ENCODE measurements around the gene TPCN2. TPM values are rescaled to one million over a fixed set of nuclear protein-coding genes. Genes with fewer than 3 reads are reported as not detected.

TPCN2 gene
- total RNA-seq, 1 donor from 2014 or later, result 12.6 TPM

DNA sequence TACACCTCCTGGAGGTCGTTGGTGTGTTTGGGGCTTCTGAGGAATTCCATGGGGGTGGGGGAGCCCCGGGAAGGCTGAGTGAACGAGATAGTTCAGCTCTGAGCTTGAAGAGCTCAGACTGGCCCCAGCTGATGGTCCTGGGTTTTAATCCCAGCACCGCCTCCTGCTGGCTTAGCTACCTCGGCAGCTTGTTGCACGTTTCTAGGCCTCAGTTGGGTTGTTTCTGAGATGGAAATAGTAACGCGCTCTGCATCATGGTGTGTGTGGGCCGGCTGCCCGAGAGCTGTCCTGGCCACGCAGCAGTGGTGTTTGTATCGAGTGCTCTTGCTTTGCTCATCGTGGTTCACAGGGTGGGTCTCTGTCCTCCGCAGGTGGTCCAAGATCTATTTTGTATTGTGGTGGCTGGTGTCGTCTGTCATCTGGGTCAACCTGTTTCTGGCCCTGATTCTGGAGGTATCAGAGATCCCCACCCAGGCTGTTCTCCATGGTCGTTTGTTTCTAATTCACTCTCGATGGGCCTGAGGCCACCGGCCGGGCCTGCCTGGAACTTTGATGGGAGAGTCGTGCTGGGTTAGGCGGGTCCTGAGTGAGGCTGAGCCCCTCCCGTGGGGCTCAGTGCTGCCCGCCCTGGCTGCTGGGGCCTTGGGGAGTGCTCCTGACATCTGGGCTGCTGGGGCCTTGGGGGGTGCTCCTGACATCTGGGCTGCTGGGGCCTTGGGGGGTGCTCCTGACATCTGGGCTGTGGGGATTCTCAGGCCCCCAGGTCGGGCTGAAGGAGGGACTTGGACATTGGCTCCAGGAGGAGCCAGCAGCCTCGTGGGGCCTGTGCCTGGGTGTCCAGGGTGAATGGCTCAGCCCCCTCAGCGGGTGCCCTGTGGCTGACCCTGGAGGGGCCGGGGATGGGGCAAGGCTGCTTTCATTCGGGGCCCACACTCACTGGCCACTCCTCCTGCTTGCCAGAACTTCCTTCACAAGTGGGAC lies 37.7 kb downstream of the TPCN2 start:
- DNase-seq (ENCODE audit: low spot score), result no peak
- no peaks in the 10 kb centered on the region for H3K9me3 Mint-ChIP-seq (ENCODE audit: low read depth)
- H3K27ac Mint-ChIP-seq (ENCODE audit: unreplicated experiment), result no peak overlapping the region
- TF ChIP-seq, protein P1, sequence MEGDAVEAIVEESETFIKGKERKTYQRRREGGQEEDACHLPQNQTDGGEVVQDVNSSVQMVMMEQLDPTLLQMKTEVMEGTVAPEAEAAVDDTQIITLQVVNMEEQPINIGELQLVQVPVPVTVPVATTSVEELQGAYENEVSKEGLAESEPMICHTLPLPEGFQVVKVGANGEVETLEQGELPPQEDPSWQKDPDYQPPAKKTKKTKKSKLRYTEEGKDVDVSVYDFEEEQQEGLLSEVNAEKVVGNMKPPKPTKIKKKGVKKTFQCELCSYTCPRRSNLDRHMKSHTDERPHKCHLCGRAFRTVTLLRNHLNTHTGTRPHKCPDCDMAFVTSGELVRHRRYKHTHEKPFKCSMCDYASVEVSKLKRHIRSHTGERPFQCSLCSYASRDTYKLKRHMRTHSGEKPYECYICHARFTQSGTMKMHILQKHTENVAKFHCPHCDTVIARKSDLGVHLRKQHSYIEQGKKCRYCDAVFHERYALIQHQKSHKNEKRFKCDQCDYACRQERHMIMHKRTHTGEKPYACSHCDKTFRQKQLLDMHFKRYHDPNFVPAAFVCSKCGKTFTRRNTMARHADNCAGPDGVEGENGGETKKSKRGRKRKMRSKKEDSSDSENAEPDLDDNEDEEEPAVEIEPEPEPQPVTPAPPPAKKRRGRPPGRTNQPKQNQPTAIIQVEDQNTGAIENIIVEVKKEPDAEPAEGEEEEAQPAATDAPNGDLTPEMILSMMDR (IDR thresholded peaks at IDR 0.05), result peak; percentile 47
- H3K36me3 Mint-ChIP-seq (ENCODE audit: low read depth), result no peaks in the 10 kb centered on the region
- no peak overlapping the region for H3K4me3 Mint-ChIP-seq (ENCODE audit: unreplicated experiment)
- H3K27me3 Mint-ChIP-seq (ENCODE audit: low read depth), result no peaks in the 10 kb centered on the region
- H3K4me1 Mint-ChIP-seq (ENCODE audit: low read depth), result peaks cover 11% of the 10 kb centered on the region

DNA sequence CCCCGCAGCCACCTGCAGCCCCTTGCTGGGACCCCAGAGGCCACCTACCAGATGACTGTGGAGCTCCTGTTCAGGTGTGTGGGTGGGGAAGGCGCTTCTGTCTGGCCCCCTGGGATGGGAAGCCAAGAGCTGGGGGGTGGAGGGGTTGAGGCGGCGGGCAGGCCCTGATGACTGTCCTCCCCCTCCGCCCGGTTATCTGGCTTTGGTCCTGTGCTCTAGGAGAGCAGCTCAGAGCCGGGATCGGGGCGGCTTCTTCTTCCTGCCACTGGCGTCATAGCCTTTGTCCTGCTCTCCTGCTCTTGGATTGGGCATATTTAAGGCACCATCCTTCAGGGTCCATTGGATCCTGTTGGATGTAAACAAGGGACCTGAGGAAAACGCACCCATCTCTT lies 38.4 kb downstream of the TPCN2 start:
- Mint-ChIP-seq H3K4me1 (ENCODE audit: low read depth) (peaks cover 11% of the 10 kb centered on the region), H3K9me3 (ENCODE audit: low read depth) (no peaks in the 10 kb centered on the region), H3K27ac (ENCODE audit: unreplicated experiment) (no peak overlapping the region), H3K36me3 (ENCODE audit: low read depth) (no peaks in the 10 kb centered on the region), H3K4me3 (ENCODE audit: unreplicated experiment) (no peak overlapping the region), H3K27me3 (ENCODE audit: low read depth) (no peaks in the 10 kb centered on the region)
- TF ChIP-seq, protein P1 (IDR thresholded peaks at IDR 0.05), result no peak
- no peak for DNase-seq (ENCODE audit: low spot score)

DNA sequence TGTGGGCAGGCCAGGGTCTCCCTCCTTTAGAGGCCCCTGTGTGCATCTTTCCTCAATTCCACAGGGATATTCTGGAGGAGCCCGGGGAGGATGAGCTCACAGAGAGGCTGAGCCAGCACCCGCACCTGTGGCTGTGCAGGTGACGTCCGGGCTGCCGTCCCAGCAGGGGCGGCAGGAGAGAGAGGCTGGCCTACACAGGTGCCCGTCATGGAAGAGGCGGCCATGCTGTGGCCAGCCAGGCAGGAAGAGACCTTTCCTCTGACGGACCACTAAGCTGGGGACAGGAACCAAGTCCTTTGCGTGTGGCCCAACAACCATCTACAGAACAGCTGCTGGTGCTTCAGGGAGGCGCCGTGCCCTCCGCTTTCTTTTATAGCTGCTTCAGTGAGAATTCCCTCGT lies 39.1 kb downstream of the TPCN2 start:
- Mint-ChIP-seq H3K4me3 (ENCODE audit: unreplicated experiment) (no peak overlapping the region), H3K9me3 (ENCODE audit: low read depth) (no peaks in the 10 kb centered on the region), H3K27me3 (ENCODE audit: low read depth) (no peaks in the 10 kb centered on the region), H3K36me3 (ENCODE audit: low read depth) (peaks cover 2% of the 10 kb centered on the region), H3K4me1 (ENCODE audit: low read depth) (peaks cover 11% of the 10 kb centered on the region), H3K27ac (ENCODE audit: unreplicated experiment) (no peak overlapping the region)
- TF ChIP-seq, protein P1 (IDR thresholded peaks at IDR 0.05), result no peak
- DNase-seq (ENCODE audit: low spot score), result no peak

DNA sequence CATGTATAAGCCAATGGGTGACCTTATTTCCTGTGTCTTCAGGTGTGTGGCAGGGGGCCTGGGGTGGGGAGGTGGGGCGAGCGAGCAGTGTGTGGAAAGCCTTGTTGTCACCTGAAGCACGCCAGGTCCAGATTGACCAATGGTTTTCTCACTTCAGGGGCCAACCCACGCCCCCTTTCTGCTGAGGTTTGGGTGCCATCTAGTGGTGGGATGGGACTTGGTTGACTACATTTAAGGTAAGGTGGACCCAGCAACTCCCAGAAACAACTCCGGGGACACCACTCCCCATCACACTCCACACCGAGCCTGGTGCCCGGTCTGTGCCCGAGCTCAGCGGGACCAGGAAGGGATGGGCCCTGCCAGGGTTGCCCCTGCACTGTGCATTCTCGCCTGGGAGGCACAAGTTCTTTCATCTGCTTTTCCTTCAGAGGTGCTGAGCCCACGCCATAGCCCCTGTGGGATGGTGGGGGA lies 40.0 kb downstream of the TPCN2 start:
- TF ChIP-seq, protein P1 (IDR thresholded peaks at IDR 0.05), result peak; percentile 90
- Mint-ChIP-seq H3K27ac (ENCODE audit: unreplicated experiment) (no peak overlapping the region), H3K9me3 (ENCODE audit: low read depth) (no peaks in the 10 kb centered on the region), H3K4me3 (ENCODE audit: unreplicated experiment) (no peak overlapping the region), H3K4me1 (ENCODE audit: low read depth) (peaks cover 13% of the 10 kb centered on the region), H3K27me3 (ENCODE audit: low read depth) (no peaks in the 10 kb centered on the region), H3K36me3 (ENCODE audit: low read depth) (peaks cover 6% of the 10 kb centered on the region)
- no peak for DNase-seq (ENCODE audit: low spot score)

DNA sequence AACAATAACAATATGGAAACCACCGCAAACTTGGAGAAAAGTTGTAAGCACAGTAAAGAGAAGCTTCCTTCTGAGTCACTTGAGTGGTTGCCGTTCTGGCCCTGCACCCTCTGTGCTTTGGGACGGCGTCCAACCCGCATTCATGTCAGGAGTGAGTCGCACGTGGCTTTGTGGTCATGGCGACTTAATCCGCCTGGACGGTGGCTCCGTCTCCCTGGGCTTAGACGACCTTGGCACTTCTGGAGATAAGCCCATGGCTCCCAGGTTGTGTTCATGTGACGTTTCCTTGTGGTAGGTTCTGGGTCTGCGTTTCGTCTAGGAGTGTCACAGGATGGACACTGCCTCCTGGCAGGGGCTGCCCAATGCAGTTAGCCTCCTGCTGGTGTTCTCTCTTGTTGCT lies 40.5 kb downstream of the TPCN2 start:
- DNase-seq (ENCODE audit: low spot score), result no peak

More for the DNA sequence above, 40.5 kb downstream of the TPCN2 start:
- TF ChIP-seq, protein P1 (IDR thresholded peaks at IDR 0.05), result no peak
- Mint-ChIP-seq H3K27ac (ENCODE audit: unreplicated experiment) (no peak overlapping the region), H3K36me3 (ENCODE audit: low read depth) (peaks cover 6% of the 10 kb centered on the region), H3K4me1 (ENCODE audit: low read depth) (peaks cover 15% of the 10 kb centered on the region), H3K27me3 (ENCODE audit: low read depth) (no peaks in the 10 kb centered on the region), H3K9me3 (ENCODE audit: low read depth) (no peaks in the 10 kb centered on the region), H3K4me3 (ENCODE audit: unreplicated experiment) (no peak overlapping the region)
